Measurements from ENCODE around the gene MRPS10. TPM values are rescaled to one million over a fixed set of nuclear protein-coding genes. Genes with fewer than 3 reads are reported as not detected.
"Not testable (repeated sequence)": the region's sequence is repeated elsewhere in the genome, so short reads cannot be mapped to it uniquely, and the experiment has no call there.

The MRPS10 gene
- total RNA-seq, 2 experiments from 2014 or later: 17.1 to 18.4 TPM

DNA sequence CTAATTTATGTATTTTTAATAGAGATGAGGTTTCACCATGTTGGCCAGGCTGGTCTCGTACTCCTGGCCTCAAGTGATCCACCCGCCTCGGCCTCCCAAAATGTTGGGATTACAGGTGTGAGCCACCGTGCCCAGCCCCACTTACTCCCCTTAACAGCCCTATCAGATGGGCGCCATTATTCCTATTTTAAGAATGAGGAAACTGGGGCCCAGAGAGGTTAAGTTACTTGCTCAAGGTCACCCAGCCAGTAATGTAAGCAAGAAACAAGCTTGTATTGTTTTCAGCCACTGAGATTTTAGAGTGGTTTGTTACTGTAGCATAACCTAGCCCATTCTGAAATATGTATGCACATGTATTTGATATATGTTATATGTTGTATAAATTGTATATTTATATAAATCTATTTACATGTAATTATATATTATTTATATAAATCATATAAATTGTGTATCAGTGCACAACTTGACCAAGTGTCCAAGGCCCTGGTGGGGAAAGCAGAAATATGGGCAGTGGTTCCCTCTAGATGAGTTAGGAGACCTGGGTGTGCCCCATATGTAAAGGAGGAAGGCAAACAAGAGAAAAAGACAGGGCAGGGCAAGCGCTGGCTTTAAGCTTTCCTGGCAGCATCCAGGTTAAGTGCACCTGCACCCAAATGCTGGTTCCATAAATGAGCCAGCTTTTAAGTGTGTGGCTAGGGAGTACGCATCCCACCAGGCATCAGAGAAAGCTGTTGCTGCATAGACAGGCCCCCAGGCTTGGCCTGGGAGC is 45.7 kb downstream of the MRPS10 start:
- Histone ChIP-seq H3K9me3 (ENCODE audit: control insufficient read depth in 1 of 2, insufficient read depth in 1 of 2, low read length in 2 of 2) (no peaks in the 10 kb centered on the region), H3K27me3 (ENCODE audit: control insufficient read depth in 1 of 2, insufficient read depth in 2 of 2, low read length in 2 of 2) (no peaks in the 10 kb centered on the region), H3K4me3 (ENCODE audit: low read length) (no peak overlapping the region), H3K36me3 (ENCODE audit: insufficient read depth, low read length) (no peaks in the 10 kb centered on the region), H3K4me1 (ENCODE audit: insufficient read depth, low read length) (no peaks in the 10 kb centered on the region), H3K27ac (ENCODE audit: low read depth in 1 of 2, low read length in 2 of 2) (no peak overlapping the region)
- ATAC-seq (ENCODE audit: poor library complexity) (no peak), DNase-seq (no peak)
- ChIA-PET POLR2A (interaction anchor here (0.6 kb wide), 1 partner anchor 34 kb away, joined by 4 read pairs; no protein-coding TSS in a partner anchor), CTCF (no interaction called here)
- H3K4me3 Mint-ChIP-seq: no peak overlapping the region
- H3K27me3 Mint-ChIP-seq: no peaks in the 10 kb centered on the region
- intact Hi-C loops (cut with DNase I, micrococcal nuclease): no loop called here
- TF ChIP-seq CTCF (IDR thresholded peaks at IDR 0.05): no peak
- H3K9me3 Mint-ChIP-seq: no peaks in the 10 kb centered on the region
- no peaks in the 10 kb centered on the region for H3K36me3 Mint-ChIP-seq (ENCODE audit: low read depth)
- H3K27ac Mint-ChIP-seq: no peak overlapping the region
- no peaks in the 10 kb centered on the region for H3K4me1 Mint-ChIP-seq (ENCODE audit: low read depth)

- CTCF ChIA-PET; H3K4me3 Mint-ChIP-seq; H3K27ac ChIP-seq (ENCODE audit: low read depth in 1 of 2, low read length in 2 of 2); ATAC-seq (ENCODE audit: poor library complexity); H3K4me3 ChIP-seq (ENCODE audit: low read length); H3K27ac Mint-ChIP-seq; intact Hi-C loops (cut with DNase I, micrococcal nuclease); H3K9me3 Mint-ChIP-seq; H3K9me3 ChIP-seq (ENCODE audit: control insufficient read depth in 1 of 2, insufficient read depth in 1 of 2, low read length in 2 of 2); H3K36me3 Mint-ChIP-seq (ENCODE audit: low read depth); H3K4me1 Mint-ChIP-seq (ENCODE audit: low read depth); DNase-seq; H3K36me3 ChIP-seq (ENCODE audit: insufficient read depth, low read length); H3K27me3 ChIP-seq (ENCODE audit: control insufficient read depth in 1 of 2, insufficient read depth in 2 of 2, low read length in 2 of 2); POLR2A ChIA-PET; H3K4me1 ChIP-seq (ENCODE audit: insufficient read depth, low read length); H3K27me3 Mint-ChIP-seq: not testable (repeated sequence)
These were observed 47.9 kb downstream of the MRPS10 start for GRCh38 chr6:42169780-42170179.

DNA sequence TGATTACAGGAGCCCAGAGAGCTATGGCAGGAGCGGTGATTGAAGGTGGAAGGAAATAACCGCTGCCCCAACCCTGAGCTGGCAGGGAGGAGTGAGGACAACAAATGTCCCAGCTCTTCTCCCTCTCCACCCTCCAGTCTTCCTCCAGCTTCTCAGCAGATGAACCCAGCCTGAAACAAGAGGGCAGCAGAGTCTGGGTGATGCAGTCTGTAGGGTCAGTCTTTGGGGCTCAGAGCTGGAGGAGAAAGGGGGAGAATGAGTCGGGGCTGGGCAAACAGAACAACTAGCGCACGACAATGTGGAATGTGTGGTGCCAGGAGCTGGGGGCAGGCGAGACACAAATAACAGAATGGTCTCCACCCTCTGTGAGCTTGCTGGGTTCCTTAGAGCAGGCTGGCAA is 49.0 kb downstream of the MRPS10 start:
- CTCF ChIA-PET: interaction anchor here (0.6 kb wide), 1 partner anchor 387 kb away, joined by 3 read pairs; no protein-coding TSS in a partner anchor

More for the DNA sequence above, 49.0 kb downstream of the MRPS10 start:
- intact Hi-C loops (cut with DNase I, micrococcal nuclease): no loop called here
- Mint-ChIP-seq H3K36me3 (ENCODE audit: low read depth) (no peaks in the 10 kb centered on the region), H3K27me3 (peaks cover 6% of the 10 kb centered on the region), H3K4me3 (no peak overlapping the region), H3K4me1 (ENCODE audit: low read depth) (peaks cover 6% of the 10 kb centered on the region), H3K9me3 (no peaks in the 10 kb centered on the region), H3K27ac (no peak overlapping the region)
- POLR2A ChIA-PET: no interaction called here
- H3K4me1 ChIP-seq (ENCODE audit: insufficient read depth, low read length): peaks cover 6% of the 10 kb centered on the region
- H3K27me3 ChIP-seq (ENCODE audit: control insufficient read depth in 1 of 2, insufficient read depth in 2 of 2, low read length in 2 of 2): no peaks in the 10 kb centered on the region
- no peak overlapping the region for H3K27ac ChIP-seq (ENCODE audit: low read depth in 1 of 2, low read length in 2 of 2)
- TF ChIP-seq CTCF (IDR thresholded peaks at IDR 0.05): no peak
- ATAC-seq (ENCODE audit: poor library complexity): no peak
- H3K36me3 ChIP-seq (ENCODE audit: insufficient read depth, low read length): no peaks in the 10 kb centered on the region
- no peaks in the 10 kb centered on the region for H3K9me3 ChIP-seq (ENCODE audit: control insufficient read depth in 1 of 2, insufficient read depth in 1 of 2, low read length in 2 of 2)
- H3K4me3 ChIP-seq (ENCODE audit: low read length): no peak overlapping the region
- DNase-seq: no peak
